H1 (cell line): ENCODE results near the gene FAM120A. TPM values are rescaled to one million over a fixed set of nuclear protein-coding genes. Genes with fewer than 3 reads are reported as not detected.

ENCODE experiments used
- JUN ChIP-seq: IDR thresholded peaks from 2 replicates; pipeline ENCODE4 v1.6.1; 2011; ENCODE audit warnings: low read depth, mild to moderate bottlenecking, improper control_type of control experiment, low read length
- SP2 ChIP-seq: IDR thresholded peaks from 2 replicates; pipeline ENCODE4 v1.6.1; 2012; ENCODE audit warnings: mild to moderate bottlenecking, low read length, inconsistent platforms
- SRF ChIP-seq: IDR thresholded peaks from 2 replicates; pipeline ENCODE4 v1.6.1; 2011; ENCODE audit warnings: mild to moderate bottlenecking, low read depth, low read length, moderate library complexity
- polyA plus RNA-seq, 7 experiments: library from polyadenylated mRNA; depleted of rRNA in 3 of 7; stranded (reverse) in 5 of 7; unstranded in 2 of 7; fragments of >200 nt in 5 of 7; fragments of 200-250 nt in 2 of 7; gene quantifications; 1 replicate in 5 of 7; 2 replicates in 1 of 7; 4 replicates in 1 of 7; pipeline versions ENCODE4 v1.2.1 to v1.2.3, GENCODE V29; 2011 to 2013; ENCODE audit warnings: missing spikeins in 2 of 7, mixed read lengths in 2 of 7
- total RNA-seq: library from RNA; stranded (reverse); fragmentation: NEBNext Ultra II Directional; extraction: Animal tissue kit (Norgen Biotek cat#: 25700); gene quantifications from 2 replicates; pipeline ENCODE4 v1.2.1, GENCODE V29; 2021

FAM120A gene
- total and polyA plus RNA-seq, 2 of the 8 experiments (the other 6 are each of a cell fraction or from before 2014, with no cell fraction given): 24.9 to 54.7 TPM

DNA sequence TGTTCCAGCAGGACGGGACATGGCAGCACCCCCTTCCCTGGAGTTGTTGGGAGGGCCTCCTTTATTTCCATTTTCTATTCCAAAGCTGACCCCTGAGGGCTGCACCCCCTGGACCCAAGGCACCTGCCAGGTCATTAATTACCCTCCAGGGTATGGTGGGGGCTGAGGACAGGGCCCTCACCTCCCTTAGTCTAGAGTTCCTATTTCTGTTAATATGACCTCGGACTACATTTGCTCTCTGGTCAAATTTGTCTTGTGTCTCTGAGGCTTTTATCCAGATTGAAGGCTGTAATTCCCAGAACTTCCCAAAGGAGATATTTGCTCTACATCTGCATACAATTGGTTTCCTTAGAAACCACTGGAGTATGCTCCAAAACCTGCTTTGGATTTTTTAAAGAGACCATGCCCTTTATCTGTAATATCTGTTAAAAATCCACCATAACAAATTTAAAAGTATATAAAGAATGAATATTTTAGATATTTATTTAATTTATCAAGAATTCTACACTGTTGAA is 141.7 kb downstream of the FAM120A start (continued):
- no peak for TF ChIP-seq SRF
- TF ChIP-seq JUN: no peak
- TF ChIP-seq SP2: no peak
